Hematopoietic multipotent progenitor cell treated with erythropoietin and hydrocortisone succinate and interleukin-3 and kit ligand, for 15 days (in vitro differentiated cells): ENCODE measurements around the gene TCTN1.
"Not testable (repeated sequence)": the region's sequence is repeated elsewhere in the genome, so short reads cannot be mapped to it uniquely, and the experiment has no call there.

Source experiments
- DNase-seq: peaks from one replicate; pipeline ENCODE4 v3.0.0-alpha.2; 2015; ENCODE audit warnings: low spot score

Gene TCTN1

GRCh38 chr12:110638796-110639195 lies 24.9 kb downstream of the TCTN1 start:
- no peak for DNase-seq

- no peak for DNase-seq
Observed at GRCh38 chr12:110639336-110640141, 25.6 kb downstream of the TCTN1 start.

GRCh38 chr12:110640275-110641025 lies 26.5 kb downstream of the TCTN1 start:
- no peak for DNase-seq

- DNase-seq, result no peak
Observed at GRCh38 chr12:110641521-110641920, 27.6 kb downstream of the TCTN1 start.

GRCh38 chr12:110647631-110648040 lies 33.7 kb downstream of the TCTN1 start:
- DNase-seq, result no peak

GRCh38 chr12:110649341-110649847 lies 35.5 kb downstream of the TCTN1 start:
- DNase-seq, result no peak

GRCh38 chr12:110654238-110654637 lies 40.3 kb downstream of the TCTN1 start:
- not testable (repeated sequence) for DNase-seq

- DNase-seq, result no peak
Observed at GRCh38 chr12:110656071-110656655, 42.2 kb downstream of the TCTN1 start.

GRCh38 chr12:110657747-110658146 lies 43.8 kb downstream of the TCTN1 start:
- DNase-seq, result no peak

GRCh38 chr12:110658242-110658641 lies 44.3 kb downstream of the TCTN1 start:
- no peak for DNase-seq

GRCh38 chr12:110658878-110659277 lies 44.9 kb downstream of the TCTN1 start:
- DNase-seq, result no peak

- DNase-seq, result no peak
Observed at GRCh38 chr12:110661337-110661972, 47.5 kb downstream of the TCTN1 start.

- DNase-seq, result no peak
Observed at GRCh38 chr12:110666892-110667291, 53.0 kb downstream of the TCTN1 start.

GRCh38 chr12:110667671-110668070 lies 53.7 kb downstream of the TCTN1 start:
- no peak for DNase-seq

- DNase-seq, result no peak
Observed at GRCh38 chr12:110668480-110669192, 54.7 kb downstream of the TCTN1 start.

- no peak for DNase-seq
Observed at GRCh38 chr12:110669193-110669502, 55.2 kb downstream of the TCTN1 start.

GRCh38 chr12:110670161-110670701 lies 56.3 kb downstream of the TCTN1 start:
- no peak for DNase-seq

GRCh38 chr12:110676171-110676570 lies 62.2 kb downstream of the TCTN1 start:
- no peak for DNase-seq

- DNase-seq, result no peak
Observed at GRCh38 chr12:110677206-110677911, 63.4 kb downstream of the TCTN1 start.

- no peak for DNase-seq
Observed at GRCh38 chr12:110677982-110678381, 64.1 kb downstream of the TCTN1 start.

GRCh38 chr12:110679201-110679600 lies 65.3 kb downstream of the TCTN1 start:
- no peak for DNase-seq
